GM04504 (cell line): ENCODE data around the gene GAREM1.
"Not testable (repeated sequence)": the region's sequence is repeated elsewhere in the genome, so short reads cannot be mapped to it uniquely, and the experiment has no call there.

Source experiments
- DNase-seq: peaks from one replicate; pipeline ENCODE4 v3.0.0-alpha.2; 2012; ENCODE audit warnings: low read depth

The GAREM1 gene

GRCh38 chr18:32368170-32368569 is 102.5 kb downstream of the GAREM1 start:
- DNase-seq: no peak

GRCh38 chr18:32366586-32367538 is 103.8 kb downstream of the GAREM1 start:
- no peak for DNase-seq

- DNase-seq: no peak
Measured at GRCh38 chr18:32362484-32362883, 108.2 kb downstream of the GAREM1 start.

GRCh38 chr18:32360682-32361345 is 109.9 kb downstream of the GAREM1 start:
- no peak for DNase-seq

- no peak for DNase-seq
Measured at GRCh38 chr18:32358529-32358928, 112.2 kb downstream of the GAREM1 start.

- DNase-seq: no peak
Measured at GRCh38 chr18:32358075-32358474, 112.6 kb downstream of the GAREM1 start.

- peak; percentile 27 for DNase-seq
Measured at GRCh38 chr18:32355896-32356295, 114.8 kb downstream of the GAREM1 start.

- no peak for DNase-seq
Measured at GRCh38 chr18:32354518-32354917, 116.2 kb downstream of the GAREM1 start.

- no peak for DNase-seq
Measured at GRCh38 chr18:32353257-32353656, 117.4 kb downstream of the GAREM1 start.

- DNase-seq: peak; percentile 32
Measured at GRCh38 chr18:32351032-32351431, 119.7 kb downstream of the GAREM1 start.

- DNase-seq: peak; percentile 69
Measured at GRCh38 chr18:32349728-32350395, 120.8 kb downstream of the GAREM1 start.

- no peak for DNase-seq
Measured at GRCh38 chr18:32346671-32347070, 124.0 kb downstream of the GAREM1 start.

- DNase-seq: no peak
Measured at GRCh38 chr18:32343634-32344033, 127.0 kb downstream of the GAREM1 start.

GRCh38 chr18:32341112-32341511 is 129.6 kb downstream of the GAREM1 start:
- not testable (repeated sequence) for DNase-seq

- DNase-seq: no peak
Measured at GRCh38 chr18:32339045-32339444, 131.6 kb downstream of the GAREM1 start.

GRCh38 chr18:32337821-32338220 is 132.9 kb downstream of the GAREM1 start:
- no peak for DNase-seq

GRCh38 chr18:32337347-32337746 is 133.3 kb downstream of the GAREM1 start:
- DNase-seq: no peak

GRCh38 chr18:32335228-32335627 is 135.5 kb downstream of the GAREM1 start:
- DNase-seq: no peak

- no peak for DNase-seq
Measured at GRCh38 chr18:32333781-32334180, 136.9 kb downstream of the GAREM1 start.

GRCh38 chr18:32332708-32333107 is 138.0 kb downstream of the GAREM1 start:
- no peak for DNase-seq

GRCh38 chr18:32328974-32329373 is 141.7 kb downstream of the GAREM1 start:
- no peak for DNase-seq

- DNase-seq: no peak
Measured at GRCh38 chr18:32328379-32328778, 142.3 kb downstream of the GAREM1 start.
